IMR-90 (cell line): ENCODE data around the gene FAXDC2. TPM values are rescaled to one million over a fixed set of nuclear protein-coding genes. Genes with fewer than 3 reads are reported as not detected.

Source experiments
- ATAC-seq: fragments of 200-7000 bp; cut with Tn5 transposase; 2 replicates; pipeline ENCODE4 v1.9.1; 2020; ENCODE audit warnings: low read depth, mild to moderate bottlenecking, moderate library complexity
- BruUV-seq: library from RNA; stranded (reverse); fragments of 400-500 nt; replicated peaks from 2 replicates; lab custom pipeline; 2021; lab: Mats Ljungman, UMichigan
- CTCF ChIA-PET: fragments of 300-600 bp; formaldehyde crosslinking; extraction: SDS; loops from one replicate; lab custom pipeline; 2021; ENCODE audit warnings: antibody characterized with exemption; lab: Yijun Ruan, JAX
- POLR2A ChIA-PET: fragments of 300-600 bp; sonication (Branson Sonifier 250); formaldehyde crosslinking; loops from one replicate; lab custom pipeline; 2022; ENCODE audit warnings: antibody characterized with exemption; ENCODE audit not compliant: unreplicated experiment; lab: Charles Lee
- DNase-seq: peaks from one replicate; pipeline ENCODE4 v3.0.0; 2013
- H2AFZ ChIP-seq: replicated peaks from 2 replicates; pipeline ENCODE3; 2013; ENCODE audit warnings: low read length, mild to moderate bottlenecking; ENCODE audit not compliant: poor library complexity
- H2AK5ac ChIP-seq: 2 replicates; pipeline ENCODE4 v1.6.1; 2013; ENCODE audit warnings: low read depth, low read length, inconsistent platforms
- H2AK9ac ChIP-seq: replicated peaks from 2 replicates; pipeline ENCODE3; 2013; ENCODE audit warnings: mild to moderate bottlenecking, low read depth, low read length, moderate library complexity; ENCODE audit not compliant: poor library complexity
- H2BK120ac ChIP-seq: 2 replicates; pipeline ENCODE4 v1.6.1; 2013; ENCODE audit warnings: low read depth, low read length, inconsistent platforms
- H2BK15ac ChIP-seq: 3 replicates; pipeline ENCODE4 v1.6.1; 2013; ENCODE audit warnings: low read depth, low read length, inconsistent platforms
- H2BK20ac ChIP-seq: 2 replicates; pipeline ENCODE4 v1.6.1; 2013; ENCODE audit warnings: low read depth, mild to moderate bottlenecking, inconsistent platforms, low read length, moderate library complexity
- H2BK5ac ChIP-seq: 2 replicates; pipeline ENCODE4 v1.6.1; 2013; ENCODE audit warnings: mild to moderate bottlenecking, low read depth, low read length, inconsistent platforms; ENCODE audit not compliant: poor library complexity, severe bottlenecking
- H3K14ac ChIP-seq: replicated peaks from 2 replicates; pipeline ENCODE4 v1.6.1; 2013; ENCODE audit warnings: low read depth, low read length, inconsistent platforms
- H3K18ac ChIP-seq: 2 replicates; pipeline ENCODE4 v1.6.1; 2013; ENCODE audit warnings: low read depth, low read length, control low read depth
- H3K23ac ChIP-seq: 2 replicates; pipeline ENCODE4 v1.6.1; 2013; ENCODE audit warnings: low read depth, low read length, inconsistent platforms
- H3K27ac ChIP-seq: 2 replicates; pipeline ENCODE4 v1.5.1; 2013; ENCODE audit warnings: mild to moderate bottlenecking, control low read depth, low read length; ENCODE audit not compliant: insufficient read depth
- H3K27me3 ChIP-seq: 2 replicates; pipeline ENCODE4 v1.6.1; 2013; ENCODE audit warnings: low read length; ENCODE audit not compliant: control insufficient read depth, insufficient read depth
- H3K36me3 ChIP-seq: 2 replicates; pipeline ENCODE4 v1.6.1; 2013; ENCODE audit warnings: low read length, mixed read lengths; ENCODE audit not compliant: control insufficient read depth, insufficient read depth
- H3K4ac ChIP-seq: 2 replicates; pipeline ENCODE4 v1.6.1; 2013; ENCODE audit warnings: low read depth, low read length, inconsistent platforms
- H3K4me1 ChIP-seq: 2 replicates; pipeline ENCODE4 v1.6.1; 2013; ENCODE audit warnings: low read length, mixed read lengths; ENCODE audit not compliant: control insufficient read depth, insufficient read depth
- H3K4me2 ChIP-seq: 2 replicates; pipeline ENCODE4 v1.6.1; 2013; ENCODE audit warnings: low read depth, mild to moderate bottlenecking, control low read depth, low read length, moderate library complexity
- H3K4me3 ChIP-seq: 2 replicates; pipeline ENCODE4 v1.5.1; 2013; ENCODE audit warnings: low read depth, mild to moderate bottlenecking, control low read depth, low read length, moderate library complexity; ENCODE audit not compliant: insufficient read depth
- H3K56ac ChIP-seq: 2 replicates; pipeline ENCODE4 v1.6.1; 2013; ENCODE audit warnings: low read length, inconsistent platforms; ENCODE audit not compliant: insufficient read depth; ENCODE audit errors: extremely low read depth
- H3K79me1 ChIP-seq, 2 experiments: 2 replicates each; pipeline ENCODE4 v1.6.1; 2013; ENCODE audit warnings: low read length in 2 of 2, inconsistent platforms in 1 of 2, low read depth in 1 of 2
- H3K9ac ChIP-seq: 2 replicates; pipeline ENCODE4 v1.6.1; 2013; ENCODE audit warnings: low read depth, low read length, control low read depth
- H3K9me1 ChIP-seq: 2 replicates; pipeline ENCODE4 v1.6.1; 2013; ENCODE audit warnings: low read length, inconsistent platforms; ENCODE audit not compliant: insufficient read depth
- H3K9me3 ChIP-seq: 2 replicates; pipeline ENCODE4 v1.6.1; 2013; ENCODE audit warnings: low read length; ENCODE audit not compliant: control insufficient read depth, insufficient read depth
- H4K20me1 ChIP-seq: 2 replicates; pipeline ENCODE4 v1.6.1; 2013; ENCODE audit warnings: low read length, inconsistent platforms; ENCODE audit not compliant: insufficient read depth
- H4K5ac ChIP-seq: 2 replicates; pipeline ENCODE4 v1.6.1; 2013; ENCODE audit warnings: mild to moderate bottlenecking, low read depth, low read length, control low read depth
- H4K8ac ChIP-seq, 2 experiments: 2 replicates each; pipeline ENCODE4 v1.6.1; 2013; ENCODE audit warnings: low read depth in 2 of 2, low read length in 2 of 2, control low read depth in 1 of 2, inconsistent platforms in 1 of 2
- H4K91ac ChIP-seq: 2 replicates; pipeline ENCODE4 v1.6.1; 2013; ENCODE audit warnings: low read depth, low read length, inconsistent platforms; ENCODE audit not compliant: insufficient read depth
- FOS ChIP-seq: fragments of 150-350 bp; IDR thresholded peaks from 2 replicates; pipeline ENCODE4 v1.6.1; 2016; ENCODE audit warnings: low read depth, low read length
- MAFK ChIP-seq: IDR thresholded peaks from 2 replicates; pipeline ENCODE4 v1.6.1; 2012; ENCODE audit warnings: low read depth, low read length, improper control_type of control experiment
- WGBS, 2 experiments: methylation state at CpG; one replicate each; pipeline versions ENCODE4 v1.1.5 to v1.1.7; 2013; ENCODE audit warnings: missing lambda C conversion rate in 2 of 2; ENCODE audit not compliant: insufficient read length in 1 of 2; ENCODE audit errors: extremely low coverage in 2 of 2; 5-methylcytosine and 5-hydroxymethylcytosine counted together
- dilution Hi-C: fragments of 300-500 bp; cut with HindIII; formaldehyde crosslinking; loops from one replicate; pipeline ENCODE4 v1.14.3; 2018; ENCODE audit warnings: low sequenced_read_pairs; ENCODE audit not compliant: unreplicated experiment
- in situ Hi-C: fragments of 300-500 bp; cut with MboI; formaldehyde crosslinking; loops from 3 replicates; pipeline ENCODE4 v1.14.3; 2019; ENCODE audit warnings: low sequenced_read_pairs, inconsistent platforms, mixed read lengths
- intact Hi-C: fragments of 100-400 bp; cut with micrococcal nuclease; formaldehyde crosslinking; loops from 2 replicates; pipeline ENCODE4 v1.10.0; 2022
- polyA plus RNA-seq, 3 experiments: library from polyadenylated mRNA; depleted of rRNA; stranded (reverse); fragments of >200 nt; gene quantifications; 2 replicates each; pipeline ENCODE4 v1.2.3, GENCODE V29; 2012; ENCODE audit warnings: low replicate concordance in 1 of 3
- total RNA-seq: library from RNA; depleted of rRNA; stranded (reverse); fragments of >200 nt; gene quantifications from 2 replicates; pipeline ENCODE4 v1.2.3, GENCODE V29; 2012

Gene FAXDC2
- total and polyA plus RNA-seq, 2 of the 4 experiments (the other 2 are of a cell fraction): 4.3 to 8.9 TPM

GRCh38 chr5:154861946-154862345, 11.5 kb upstream of the FAXDC2 start:
- Histone ChIP-seq H3K9me1 (0 out of 2 replicates have a peak, but pooled peaks cover 3% of the 10 kb centered on the region), H3K36me3 (peaks cover 13% of the 10 kb centered on the region), H3K9me3 (no peaks in the 10 kb centered on the region), H2BK20ac (no peak overlapping the region), H2BK120ac (no peak overlapping the region), H3K9ac (no peak overlapping the region), H3K4ac (no peak overlapping the region), H3K4me3 (no peak overlapping the region), H2AK5ac (no peak overlapping the region), H3K27ac (no peak overlapping the region), H4K8ac (no peak overlapping the region), H3K23ac (no peak overlapping the region), H2BK5ac (no peak overlapping the region), H2AK9ac (no peak overlapping the region), H3K79me1 (peaks cover 18 to 54% of the 10 kb centered on the region in 2 experiments), H3K14ac (no peak overlapping the region), H3K27me3 (no peaks in the 10 kb centered on the region), H4K91ac (no peak overlapping the region), H4K5ac (no peak overlapping the region), H3K18ac (no peak overlapping the region), H4K20me1 (peaks cover 26% of the 10 kb centered on the region), H3K56ac (no peak overlapping the region), H2BK15ac (no peak overlapping the region), H3K4me2 (no peak overlapping the region), H2AFZ (no peak overlapping the region), H3K4me1 (peaks cover 3% of the 10 kb centered on the region)
- CTCF ChIA-PET: no interaction called here
- ATAC-seq: no peak
- no peak for DNase-seq
- POLR2A ChIA-PET: no interaction called here
- dilution Hi-C loops: no loop called here
- no peak for TF ChIP-seq FOS
- TF ChIP-seq MAFK: no peak
- WGBS, 2 experiments: no CpG with 5 or more reads among the region's 8 CpGs
- in situ Hi-C loops: no loop called here
- BruUV-seq: no TSS peak
- intact Hi-C loops: loop anchor here (2.0 kb wide), 1 partner anchor 211 kb away; no protein-coding TSS in a partner anchor
